Activated CD4-positive, alpha-beta T cell treated with anti-CD3 and anti-CD28 coated beads, Interleukin-2, amount 50 U/mL, for 1 hour (primary cell): ENCODE results near the gene SLC16A3.
A peak's percentile ranks its signal among the peaks of the same experiment; 100 is the strongest.

Source experiments
- DNase-seq: peaks from one replicate; pipeline ENCODE4 v3.0.0-alpha.2; 2020

SLC16A3 gene

GRCh38 chr17:82237083-82237745 lies 8.4 kb downstream of the SLC16A3 start:
- DNase-seq, result no peak

DNA sequence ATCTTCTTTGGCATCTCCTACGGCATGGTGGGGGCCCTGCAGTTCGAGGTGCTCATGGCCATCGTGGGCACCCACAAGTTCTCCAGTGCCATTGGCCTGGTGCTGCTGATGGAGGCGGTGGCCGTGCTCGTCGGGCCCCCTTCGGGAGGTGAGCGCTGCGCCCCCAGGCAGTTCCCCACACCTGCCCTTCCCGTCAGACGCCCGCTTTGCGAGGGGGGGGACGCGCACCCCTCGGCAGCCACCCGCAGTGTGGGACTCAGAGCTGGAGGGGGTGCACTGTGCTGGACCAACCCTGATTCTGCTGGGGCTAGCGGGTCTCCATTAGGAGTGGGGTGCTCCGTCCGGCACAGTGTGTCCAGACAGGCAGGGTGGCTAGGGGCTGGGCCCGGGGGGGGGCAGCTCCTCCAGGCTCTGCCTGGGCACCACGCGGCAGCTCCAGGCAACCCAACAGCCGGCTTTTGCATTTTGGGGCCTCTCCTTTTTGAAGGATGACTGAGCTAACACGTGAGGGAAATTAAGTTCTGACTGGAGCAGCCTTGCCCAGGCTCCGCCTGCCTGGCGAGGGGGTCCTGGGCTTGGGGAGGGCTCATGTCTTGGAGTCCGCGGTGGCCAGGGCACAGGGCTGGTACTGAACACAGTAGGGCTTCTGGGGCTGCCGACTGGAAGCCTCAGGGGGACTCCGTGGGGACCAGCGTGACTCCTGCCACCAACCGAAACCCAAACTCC lies 9.1 kb downstream of the SLC16A3 start:
- no peak for DNase-seq

DNA sequence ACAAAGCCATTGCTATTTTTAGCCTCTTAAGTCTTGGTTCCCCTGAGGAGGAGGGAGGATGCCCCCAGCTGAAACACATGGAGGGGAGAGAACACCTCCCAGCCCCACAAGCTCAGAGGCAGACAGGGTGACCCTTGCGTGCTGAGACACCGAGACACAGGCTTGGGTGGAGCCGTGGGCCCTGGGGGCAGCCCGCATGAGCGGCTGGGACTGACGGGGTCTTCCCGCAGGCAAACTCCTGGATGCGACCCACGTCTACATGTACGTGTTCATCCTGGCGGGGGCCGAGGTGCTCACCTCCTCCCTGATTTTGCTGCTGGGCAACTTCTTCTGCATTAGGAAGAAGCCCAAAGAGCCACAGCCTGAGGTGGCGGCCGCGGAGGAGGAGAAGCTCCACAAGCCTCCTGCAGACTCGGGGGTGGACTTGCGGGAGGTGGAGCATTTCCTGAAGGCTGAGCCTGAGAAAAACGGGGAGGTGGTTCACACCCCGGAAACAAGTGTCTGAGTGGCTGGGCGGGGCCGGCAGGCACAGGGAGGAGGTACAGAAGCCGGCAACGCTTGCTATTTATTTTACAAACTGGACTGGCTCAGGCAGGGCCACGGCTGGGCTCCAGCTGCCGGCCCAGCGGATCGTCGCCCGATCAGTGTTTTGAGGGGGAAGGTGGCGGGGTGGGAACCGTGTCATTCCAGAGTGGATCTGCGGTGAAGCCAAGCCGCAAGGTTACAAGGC lies 9.8 kb downstream of the SLC16A3 start:
- peak; percentile 76 for DNase-seq

DNA sequence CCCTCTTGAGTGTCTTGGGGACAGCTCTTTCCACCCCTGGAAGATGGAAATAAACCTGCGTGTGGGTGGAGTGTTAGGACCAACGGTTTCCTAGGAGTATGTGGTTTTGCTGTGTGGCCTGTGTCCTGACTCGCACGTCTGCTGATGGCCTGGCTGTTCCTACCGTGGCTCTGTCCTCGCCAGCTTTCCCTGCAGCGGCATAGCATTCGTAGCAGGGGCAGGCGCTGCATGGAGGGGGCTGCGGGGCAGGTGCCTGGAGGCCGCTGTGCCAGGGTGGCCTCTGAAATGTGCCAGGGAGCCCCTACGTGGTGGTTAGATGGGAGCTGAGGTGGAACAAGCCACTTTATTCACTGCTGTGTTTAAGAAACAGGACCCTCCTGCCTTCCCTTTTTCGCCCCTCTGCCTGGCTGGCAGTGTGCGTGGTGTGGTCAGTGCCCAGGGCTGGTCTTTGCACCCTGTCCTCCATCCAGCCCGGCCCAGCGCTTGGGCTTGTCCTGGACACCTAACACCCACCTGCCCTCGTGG lies 10.6 kb downstream of the SLC16A3 start:
- no peak for DNase-seq

GRCh38 chr17:82239926-82240505 lies 11.2 kb downstream of the SLC16A3 start:
- no peak for DNase-seq

- no peak for DNase-seq
Measured at GRCh38 chr17:82240506-82241182, 11.8 kb downstream of the SLC16A3 start.

DNA sequence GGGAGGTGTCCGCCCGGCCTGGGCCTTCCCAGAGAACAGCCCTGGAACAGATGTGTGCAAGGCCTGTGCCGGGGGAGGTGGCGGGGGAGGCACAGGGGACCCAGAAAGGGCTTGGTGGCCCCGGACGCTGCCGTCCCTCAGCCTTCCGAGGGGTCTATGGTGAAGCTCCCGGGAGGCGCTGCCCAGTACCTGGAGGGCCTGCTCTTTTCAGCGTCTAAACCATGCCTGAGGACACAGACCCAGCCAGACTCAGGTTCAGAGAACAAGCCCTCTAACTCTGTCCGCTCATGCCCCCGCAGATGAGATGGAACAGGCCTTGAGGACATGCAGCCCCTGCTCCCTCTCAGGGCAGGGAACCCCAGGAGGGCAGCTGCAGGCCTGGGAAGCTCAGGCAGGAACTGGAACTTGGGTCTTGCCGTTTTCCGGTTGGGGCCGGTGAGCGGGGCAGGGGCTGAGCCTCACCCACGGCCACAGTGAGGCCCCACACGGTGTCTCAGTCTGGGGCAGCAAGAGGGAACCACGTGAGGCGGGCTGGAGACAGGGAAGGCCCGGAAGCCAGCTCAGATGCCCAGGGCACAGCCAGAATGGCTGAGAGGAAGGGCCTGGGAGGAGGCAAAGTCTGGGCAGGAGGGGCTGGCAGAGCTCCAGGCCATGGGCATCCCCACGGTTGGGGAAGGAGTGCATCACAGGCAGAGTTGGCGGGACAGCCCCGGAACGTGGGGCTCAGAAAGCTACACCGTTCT lies 12.5 kb downstream of the SLC16A3 start:
- no peak for DNase-seq

DNA sequence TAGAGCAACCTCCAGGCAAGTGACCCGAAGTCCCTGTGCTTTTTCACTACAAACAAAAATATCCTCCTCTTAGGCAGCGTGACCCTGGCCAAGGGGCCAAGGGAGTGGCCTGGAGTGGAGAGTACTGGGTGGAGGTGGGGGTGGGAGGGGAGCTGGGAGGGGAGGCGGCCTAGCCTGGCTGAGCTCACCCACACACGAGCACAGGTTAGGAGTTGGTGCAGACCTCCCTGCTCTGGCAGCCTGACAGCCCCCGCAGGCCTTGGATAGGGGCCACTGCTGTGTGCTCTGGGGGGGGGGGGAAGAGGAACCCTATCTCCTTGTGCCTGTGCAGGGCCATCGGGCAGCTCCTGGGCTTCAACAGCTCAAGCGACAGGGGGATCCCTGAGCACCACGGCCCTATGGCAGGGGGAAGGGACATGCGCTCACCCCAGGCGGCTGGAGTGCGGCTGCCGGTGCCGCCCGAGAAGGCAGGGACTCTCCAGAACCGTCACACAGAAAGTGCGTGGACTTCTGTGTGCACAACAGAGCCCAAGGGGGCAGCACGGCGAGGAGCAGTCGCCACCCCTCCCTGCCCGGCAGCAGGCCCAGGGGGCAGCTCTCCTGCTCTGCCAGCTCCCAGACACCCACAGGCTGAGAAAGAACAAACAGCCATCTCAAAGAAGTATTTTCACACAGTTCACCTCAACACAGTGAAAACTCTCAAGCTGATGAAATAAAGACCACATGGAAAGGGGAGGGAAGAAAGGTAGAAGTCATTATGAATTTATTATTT lies 13.3 kb downstream of the SLC16A3 start:
- DNase-seq, result no peak

- DNase-seq, result no peak
Measured at GRCh38 chr17:82242698-82242976, 13.8 kb downstream of the SLC16A3 start.

GRCh38 chr17:82242977-82243647 lies 14.3 kb downstream of the SLC16A3 start:
- no peak for DNase-seq

- DNase-seq, result no peak
Measured at GRCh38 chr17:82243648-82244412, 15.0 kb downstream of the SLC16A3 start.

- DNase-seq, result no peak
Measured at GRCh38 chr17:82244413-82245133, 15.7 kb downstream of the SLC16A3 start.

DNA sequence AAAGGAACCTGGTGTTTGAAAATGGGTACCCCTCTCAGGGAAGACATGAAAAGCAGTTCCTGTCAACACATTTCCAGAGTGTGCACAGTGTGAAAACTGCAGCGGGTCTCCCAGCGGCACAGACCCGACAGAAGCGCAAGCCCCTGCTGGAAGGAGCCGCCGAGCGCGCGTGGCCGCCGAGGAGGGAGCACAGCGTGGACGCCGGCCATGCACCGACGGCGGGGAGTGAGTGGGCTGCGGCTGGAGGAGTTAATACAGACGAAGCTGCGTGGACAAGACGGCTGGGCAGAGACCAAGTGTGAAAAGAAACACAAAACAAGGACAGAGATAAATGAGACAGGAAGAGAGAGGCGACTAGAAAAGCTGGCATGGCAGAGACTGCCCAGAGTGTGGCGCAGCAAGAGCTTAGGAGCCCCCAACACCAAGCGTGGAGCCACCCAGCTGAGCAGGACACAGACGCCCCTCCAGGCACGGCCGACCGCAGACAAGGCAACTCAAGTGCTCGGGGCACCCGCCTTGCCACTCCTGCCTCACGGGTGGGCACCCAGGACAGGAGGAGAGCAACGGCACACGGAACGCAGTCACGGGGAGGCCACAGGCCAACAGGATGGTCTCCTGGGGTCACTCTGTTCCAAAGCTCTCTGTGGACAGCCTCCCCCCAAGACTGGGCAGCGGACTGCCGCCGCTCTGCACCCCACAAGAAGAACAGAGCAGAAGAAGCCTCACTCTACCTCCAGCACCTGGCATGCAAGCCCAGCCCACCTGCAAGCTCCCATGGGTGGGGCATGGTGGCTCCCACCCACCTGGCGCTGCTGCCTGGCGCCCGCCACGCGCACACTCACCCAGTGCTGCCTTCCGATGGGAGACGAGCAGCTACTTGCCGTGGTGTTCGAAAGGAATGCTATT lies 16.5 kb downstream of the SLC16A3 start:
- no peak for DNase-seq

GRCh38 chr17:82246040-82246364 lies 17.2 kb downstream of the SLC16A3 start:
- no peak for DNase-seq

GRCh38 chr17:82246365-82247181 lies 17.7 kb downstream of the SLC16A3 start:
- DNase-seq, result no peak

DNA sequence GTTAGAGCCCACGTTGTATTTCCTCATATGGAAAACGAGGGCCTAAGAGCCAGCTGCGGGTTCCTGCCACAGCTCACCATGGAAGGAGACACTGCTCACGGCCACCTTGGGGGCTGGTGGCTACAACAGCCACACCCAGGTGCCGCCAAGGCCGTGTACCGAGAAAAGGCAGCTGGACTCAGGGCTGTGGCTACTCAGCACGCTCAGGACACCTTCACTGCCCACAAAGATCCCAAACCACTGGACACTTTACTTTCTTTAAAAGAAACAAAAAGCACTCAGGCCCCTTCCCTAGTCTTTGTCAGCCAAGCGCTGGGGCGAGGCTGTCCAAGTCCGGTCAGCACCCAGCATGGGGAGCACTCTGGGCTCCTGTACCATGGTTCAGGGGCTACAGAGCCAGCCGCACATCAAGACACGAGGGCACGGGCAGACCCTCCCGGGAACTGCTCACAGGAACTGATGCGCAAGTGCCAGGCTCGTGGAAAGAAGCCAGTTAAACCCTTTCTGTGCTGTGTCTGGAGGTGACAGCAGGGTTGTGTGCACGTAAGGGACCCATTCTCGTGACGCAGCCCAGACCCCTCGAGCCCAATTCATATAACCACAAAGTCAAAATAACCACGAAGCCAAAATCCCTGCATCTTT lies 18.5 kb downstream of the SLC16A3 start:
- no peak for DNase-seq
